ENCODE results near the gene SLC7A4.
A peak's percentile ranks its signal among the peaks of the same experiment; 100 is the strongest.
"Not testable (repeated sequence)": the region's sequence is repeated elsewhere in the genome, so short reads cannot be mapped to it uniquely, and the experiment has no call there.

The SLC7A4 gene

DNA sequence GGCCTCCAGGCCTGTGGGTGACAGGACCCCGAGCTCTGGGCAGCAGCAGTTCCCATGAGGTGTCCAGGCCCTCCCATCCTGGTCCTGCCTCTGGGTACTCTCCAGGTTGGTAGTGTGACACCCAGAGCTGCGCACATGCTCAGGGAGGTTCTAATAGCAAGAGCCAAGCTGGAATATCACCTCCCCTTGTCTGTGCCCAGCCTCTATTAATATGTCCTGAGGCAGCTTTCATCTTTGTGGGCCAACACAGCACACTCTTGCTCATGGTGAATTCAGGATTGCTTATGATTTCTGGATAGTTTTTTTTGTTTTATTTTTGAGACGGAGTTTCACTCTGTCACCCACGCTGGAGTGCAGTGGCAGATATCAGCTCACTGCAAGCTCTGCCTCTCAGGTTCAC lies 14.0 kb downstream of the SLC7A4 start:
- no peak for DNase-seq

DNA sequence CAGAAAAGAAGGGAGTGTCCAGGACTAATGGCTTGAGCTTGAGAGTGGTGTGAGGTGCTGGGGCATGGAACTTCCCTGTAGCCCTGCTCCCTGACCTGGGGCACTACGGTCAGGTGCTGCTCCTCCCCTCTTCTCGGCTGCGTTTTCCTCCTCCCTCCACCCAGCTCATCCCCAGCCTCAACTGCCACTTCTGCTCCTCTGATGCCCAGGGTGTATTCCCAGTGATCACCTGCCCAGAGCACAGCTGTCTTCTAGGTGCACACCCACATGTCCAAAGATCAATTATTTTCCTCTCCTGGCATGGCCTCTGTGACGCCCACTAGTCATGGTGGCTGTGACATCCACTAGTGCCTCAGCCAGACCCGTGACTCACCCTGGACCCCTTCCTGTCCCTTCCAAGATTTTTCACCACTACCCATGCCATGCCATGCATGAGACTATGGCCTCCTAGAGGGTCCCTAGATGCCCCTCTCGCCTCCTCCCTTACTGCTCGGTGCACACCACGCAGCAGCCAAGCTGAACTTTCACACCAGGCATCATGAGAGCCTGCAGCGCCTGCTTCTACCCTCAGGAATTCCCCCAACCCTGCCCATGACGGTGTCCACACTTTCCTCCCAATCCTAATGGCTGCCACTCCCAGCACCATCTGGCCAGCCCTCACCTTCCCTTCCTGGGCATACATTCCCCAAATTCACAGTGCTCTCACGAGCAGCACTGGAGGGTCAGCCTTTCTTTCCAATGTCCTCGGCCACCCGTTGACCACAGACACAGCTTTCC lies 15.5 kb downstream of the SLC7A4 start:
- no peak for DNase-seq

DNA sequence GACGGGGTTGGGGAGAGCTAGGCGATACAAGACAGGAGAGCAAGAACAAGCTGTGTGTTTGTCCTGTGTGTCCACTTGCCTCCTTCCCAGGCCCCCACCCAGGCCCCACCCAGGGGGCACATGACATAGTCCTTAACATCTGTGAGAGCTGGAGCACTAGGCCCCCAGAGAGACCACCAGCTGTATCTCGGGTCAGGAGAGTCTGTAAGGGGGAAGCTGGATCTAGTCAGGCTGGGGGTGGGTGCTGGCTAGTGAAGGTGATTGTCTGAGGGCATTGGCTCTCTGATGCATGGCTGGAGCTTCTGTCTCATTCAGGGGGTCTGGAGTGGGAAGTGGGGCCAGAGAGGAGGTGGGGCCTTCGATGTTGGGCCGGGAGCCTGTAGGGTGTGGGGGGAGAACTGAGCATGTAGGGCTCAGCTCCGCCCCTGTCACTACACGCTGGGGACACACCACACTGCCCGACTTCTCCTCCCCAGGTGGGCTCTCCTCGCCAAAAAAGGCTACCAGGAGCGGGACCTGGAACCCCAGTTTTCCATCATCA lies 16.8 kb downstream of the SLC7A4 start:
- no peak for DNase-seq

DNA sequence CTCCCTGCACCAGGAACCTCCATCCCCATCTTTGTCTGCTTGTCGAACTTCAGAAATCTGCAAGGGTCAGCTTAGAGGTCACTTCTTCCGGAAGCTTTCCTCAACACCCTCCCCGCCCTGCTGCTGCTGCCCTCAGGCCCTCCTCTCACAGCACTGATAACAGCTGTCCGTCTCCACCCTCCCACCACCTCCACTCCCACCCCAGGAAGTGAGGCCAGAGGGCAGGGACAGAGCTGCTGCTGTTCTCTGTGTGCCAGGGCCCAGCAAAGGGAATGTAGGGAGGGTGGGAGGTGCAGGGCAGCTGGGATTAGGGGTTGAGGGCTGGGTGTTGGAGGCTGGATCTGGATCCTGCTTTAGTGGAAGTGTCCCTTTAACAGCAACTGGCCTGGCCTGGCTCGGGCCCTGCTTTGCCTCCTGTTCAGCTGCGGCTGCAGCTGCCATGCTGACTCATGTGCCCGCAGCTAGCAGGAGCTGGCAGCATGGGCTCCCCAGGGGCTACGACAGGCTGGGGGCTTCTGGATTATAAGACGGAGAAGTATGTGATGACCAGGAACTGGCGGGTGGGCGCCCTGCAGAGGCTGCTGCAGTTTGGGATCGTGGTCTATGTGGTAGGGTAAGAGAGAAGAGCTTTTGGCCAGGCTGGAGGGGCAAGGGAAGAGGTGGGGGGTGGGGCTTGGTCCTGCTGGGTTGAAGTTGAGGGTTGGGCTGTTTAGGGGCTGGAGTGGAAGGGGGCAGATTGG lies 17.5 kb downstream of the SLC7A4 start, which contains the start of gene P2RX6:
Gene P2RX6 (plus strand): TSS at position 440 of the 740 bp plus-strand sequence. CDS start 10 bp downstream, at position 450.
- no peak for DNase-seq

DNA sequence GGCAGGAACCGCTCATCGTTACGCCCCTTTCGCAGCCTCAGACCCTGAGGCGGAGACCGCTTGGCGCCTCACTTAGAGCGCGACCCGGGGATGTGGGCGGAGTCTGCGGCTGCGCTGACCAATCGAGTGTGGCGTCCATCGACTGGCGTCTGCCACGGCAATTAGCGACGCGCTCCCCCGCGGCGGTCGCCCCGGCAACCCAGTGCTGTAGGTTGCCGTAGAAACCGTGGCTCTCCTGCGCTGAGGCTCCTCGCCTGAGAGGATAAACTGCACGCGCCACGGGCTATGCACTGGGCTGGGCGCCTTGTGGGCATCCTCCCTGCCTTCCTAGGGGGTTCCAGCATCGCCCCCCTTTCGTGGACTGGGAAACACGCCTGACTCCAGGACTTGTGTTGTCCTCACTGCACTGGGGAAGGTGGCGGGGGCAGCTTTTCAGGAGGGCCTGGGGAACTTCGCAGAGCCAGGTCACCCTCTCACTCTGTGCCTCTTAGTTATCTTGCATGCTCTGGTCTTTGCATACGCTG lies 18.1 kb downstream of the SLC7A4 start:
- peak; percentile 89 for DNase-seq

DNA sequence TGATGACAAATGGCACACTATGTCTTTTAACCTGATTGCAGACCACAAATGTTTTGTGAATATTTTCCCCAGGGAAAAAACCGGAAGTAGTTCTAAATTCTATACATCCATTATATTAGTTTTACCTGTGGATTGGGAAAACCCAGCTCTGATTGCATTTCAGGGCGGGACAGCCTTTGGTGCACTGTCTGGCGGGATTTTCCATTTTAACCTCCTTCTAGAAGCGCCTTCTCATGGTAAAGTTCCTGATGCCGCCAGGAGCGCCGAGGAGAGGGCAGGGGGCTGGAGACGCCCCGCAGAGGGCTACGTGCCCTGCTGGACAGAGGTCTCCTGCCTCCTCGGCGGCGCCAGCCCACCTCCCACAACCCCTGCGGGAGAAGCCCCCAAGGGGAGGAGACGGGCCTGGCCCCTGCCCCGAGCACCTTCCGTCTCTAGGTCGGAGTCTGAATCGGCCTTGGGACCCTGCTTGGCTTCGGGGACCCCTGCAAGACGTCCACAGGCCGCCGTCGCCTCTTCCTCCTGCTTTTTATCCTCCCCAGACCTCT lies 18.6 kb downstream of the SLC7A4 start:
- no peak for DNase-seq

DNA sequence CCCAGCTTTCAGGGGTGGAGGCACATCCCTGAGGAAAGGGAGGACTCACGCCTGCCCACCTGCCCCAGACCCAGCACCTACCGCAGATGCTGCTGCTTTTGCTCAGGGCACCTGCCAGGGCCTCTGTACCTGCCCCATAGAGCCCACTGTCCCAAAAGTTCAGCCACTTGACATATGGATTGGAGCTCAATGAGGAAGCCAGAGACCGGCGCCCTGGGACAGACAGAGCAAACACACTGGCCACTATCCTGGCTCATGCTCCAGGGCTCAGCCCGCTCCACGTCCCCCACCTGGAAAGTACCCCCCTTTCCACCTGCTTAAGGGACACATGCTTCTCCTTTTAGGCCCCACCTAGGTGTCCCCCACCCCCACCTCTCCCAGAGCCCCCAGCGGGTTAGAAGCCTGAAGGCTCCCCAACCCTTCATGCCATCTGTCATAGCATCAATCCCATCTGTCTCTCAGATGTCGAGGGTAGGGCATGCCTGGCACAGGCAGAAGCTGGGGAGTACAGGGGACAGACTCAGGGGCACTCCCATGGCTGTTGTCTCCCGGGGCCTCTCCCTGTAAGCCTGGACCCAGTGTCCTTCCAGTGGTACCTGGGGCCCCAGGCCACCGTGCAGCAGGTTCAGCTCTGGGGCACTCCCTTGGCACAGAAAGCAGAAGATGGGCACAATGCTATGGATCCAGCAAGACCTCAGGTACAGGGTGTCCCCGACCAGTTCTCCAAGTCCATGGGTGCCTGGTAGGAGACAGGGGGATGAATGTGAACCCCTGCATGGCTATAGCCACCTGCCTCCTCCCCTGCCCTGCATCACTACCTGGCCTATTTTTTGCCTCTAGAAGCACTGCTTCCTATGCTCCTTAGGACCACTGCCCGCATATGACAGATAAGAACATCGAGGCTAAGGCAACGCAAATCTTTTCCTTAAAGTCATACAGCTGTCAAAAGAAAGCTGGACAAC lies 19.6 kb downstream of the SLC7A4 start:
- DNase-seq: no peak

DNA sequence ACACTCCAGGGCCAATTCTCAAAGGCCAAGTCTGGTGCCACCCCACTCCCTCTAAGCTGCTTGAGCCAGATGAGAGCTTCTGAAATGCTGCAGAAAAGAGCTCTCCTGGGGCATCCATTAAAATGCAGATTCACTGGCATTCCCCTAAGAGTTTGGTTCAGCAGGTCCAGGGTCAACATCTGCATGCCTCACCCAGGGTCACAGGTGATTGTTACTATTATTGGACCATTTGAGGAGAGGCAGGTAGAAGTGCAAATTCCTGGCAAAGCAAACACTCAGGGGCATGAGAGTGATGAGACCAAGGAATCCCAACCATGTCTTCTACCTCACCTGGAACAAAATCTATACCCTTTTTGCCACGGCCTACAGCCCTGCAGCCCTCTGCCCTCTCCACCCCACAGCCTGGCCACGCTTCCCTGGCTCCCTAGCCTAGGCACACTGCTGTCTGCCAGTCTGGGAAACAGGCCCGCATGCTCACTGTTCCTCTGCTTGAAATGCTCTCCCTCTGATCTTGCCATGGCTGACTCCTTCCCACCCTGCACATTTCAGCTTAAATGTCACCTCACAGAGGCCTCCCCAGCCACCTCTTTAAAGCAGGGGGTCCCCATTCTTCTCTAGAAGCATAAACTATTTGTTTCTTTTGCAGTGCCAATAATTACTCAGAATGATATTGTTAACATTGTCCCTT lies 21.8 kb downstream of the SLC7A4 start:
- DNase-seq: no peak

DNA sequence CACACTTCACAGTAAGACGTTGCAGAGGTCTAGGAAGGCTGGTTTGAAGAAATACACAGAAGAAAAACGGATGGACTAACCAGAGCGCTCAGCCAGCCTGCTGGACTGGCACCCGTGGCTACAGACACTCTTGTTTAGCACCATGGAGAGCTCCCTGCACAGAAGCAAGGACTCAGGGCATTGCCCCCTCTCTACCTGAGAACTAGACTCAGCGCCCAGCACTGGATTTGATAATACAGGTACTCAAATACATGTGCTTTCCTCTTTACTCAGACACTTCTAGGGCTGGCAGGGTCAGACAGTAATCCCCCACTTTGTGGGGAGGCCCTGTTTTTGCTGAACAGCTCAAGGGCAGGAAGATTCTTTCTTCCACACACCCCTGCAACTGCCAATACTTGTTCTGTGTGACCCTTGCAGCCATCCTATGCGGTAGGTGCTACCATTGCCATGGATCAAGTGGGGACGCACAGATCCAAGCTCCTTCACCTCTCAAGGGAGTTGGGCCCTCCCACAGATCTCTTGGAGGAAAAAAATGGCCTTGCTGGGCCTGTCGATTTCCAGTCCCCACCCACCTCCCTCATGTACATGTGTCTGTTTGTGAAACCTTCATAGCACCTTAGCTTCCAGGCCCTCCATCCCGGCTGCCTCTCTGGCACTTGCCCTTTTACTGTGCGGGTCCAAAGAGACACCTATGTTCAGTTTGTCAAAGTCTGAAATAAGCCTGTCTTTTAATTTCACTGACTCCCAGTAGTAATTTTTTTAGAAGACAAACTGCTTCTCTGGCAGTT lies 22.5 kb downstream of the SLC7A4 start:
- DNase-seq: peak; percentile 14

DNA sequence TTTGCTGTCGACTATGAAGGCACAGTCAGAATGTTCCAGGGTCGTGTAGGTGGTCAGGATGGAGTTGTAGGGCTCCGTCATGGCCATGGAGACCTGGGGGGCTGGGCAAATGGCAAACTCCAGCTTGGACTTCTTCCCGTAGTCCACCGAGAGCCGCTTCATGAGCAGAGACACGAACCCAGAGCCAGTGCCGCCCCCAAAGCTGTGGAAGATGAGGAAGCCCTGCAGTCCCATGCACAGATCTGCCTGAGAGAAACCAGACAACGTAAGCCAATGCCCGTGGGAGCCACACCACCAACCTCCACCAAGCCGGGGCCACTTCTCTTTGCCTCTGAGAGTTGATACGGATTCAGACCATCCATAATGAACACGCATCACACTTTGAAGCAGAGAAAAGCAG lies 23.2 kb downstream of the SLC7A4 start:
- not testable (repeated sequence) for DNase-seq

DNA sequence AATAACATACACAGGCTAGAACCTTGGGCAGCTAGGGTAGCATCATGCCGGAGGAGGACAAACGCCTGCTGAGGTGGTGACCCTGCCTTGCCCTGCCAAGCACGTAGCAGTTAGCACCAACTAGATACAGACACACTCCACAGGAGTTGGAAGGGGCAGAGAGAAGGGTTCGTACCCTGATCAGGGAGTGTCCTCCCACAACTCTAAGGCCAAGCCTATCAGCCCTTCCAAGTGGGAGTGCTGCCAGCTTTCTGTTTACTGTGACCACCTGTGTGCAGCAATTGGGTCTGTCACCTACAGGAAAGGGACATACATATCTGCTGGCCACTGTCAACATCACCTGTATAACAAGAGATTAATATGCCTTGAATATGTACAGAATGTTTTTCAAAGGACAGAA lies 28.6 kb downstream of the SLC7A4 start:
- DNase-seq: no peak

DNA sequence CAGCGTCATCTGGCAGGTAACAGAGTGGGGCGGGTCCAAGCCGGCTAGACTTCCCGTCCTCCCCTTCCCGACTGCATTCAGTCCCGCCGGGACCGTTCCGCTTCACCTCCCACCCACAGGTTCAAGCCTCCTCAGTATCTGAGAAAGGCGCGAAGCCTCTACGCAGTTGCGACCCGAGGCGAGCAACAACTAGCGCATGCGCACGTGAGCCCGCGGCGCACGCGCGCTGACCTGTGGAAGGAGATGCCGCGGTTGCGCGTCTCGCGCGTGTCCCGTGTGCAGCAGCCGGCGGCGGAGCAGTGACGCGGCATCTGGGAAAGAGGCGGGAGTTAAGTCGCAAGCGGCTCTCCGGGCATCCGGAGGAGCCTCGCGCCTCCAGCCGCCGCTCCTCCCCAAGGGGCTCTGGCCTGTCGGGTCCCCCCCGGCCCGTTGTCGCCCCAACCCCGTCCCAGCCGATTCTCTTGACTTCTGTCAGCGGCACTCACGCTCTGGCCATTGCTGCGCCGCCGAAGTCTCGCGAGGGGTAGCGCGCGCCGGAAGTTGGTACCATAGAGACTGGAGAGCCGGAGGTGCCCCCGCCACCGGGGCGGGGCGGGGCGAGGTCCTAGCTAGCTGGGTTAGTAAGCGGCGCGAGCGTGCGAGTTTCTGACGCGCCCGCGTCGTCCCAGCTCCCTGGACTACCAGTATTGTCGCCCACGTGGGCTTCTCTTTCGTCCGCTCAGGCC lies 30.6 kb downstream of the SLC7A4 start, which contains the start of gene THAP7:
Gene THAP7 (minus strand): TSS at position 518 of the 725 bp plus-strand sequence. CDS start 207 bp downstream, at position 311.
- peak; percentile 95 for DNase-seq

DNA sequence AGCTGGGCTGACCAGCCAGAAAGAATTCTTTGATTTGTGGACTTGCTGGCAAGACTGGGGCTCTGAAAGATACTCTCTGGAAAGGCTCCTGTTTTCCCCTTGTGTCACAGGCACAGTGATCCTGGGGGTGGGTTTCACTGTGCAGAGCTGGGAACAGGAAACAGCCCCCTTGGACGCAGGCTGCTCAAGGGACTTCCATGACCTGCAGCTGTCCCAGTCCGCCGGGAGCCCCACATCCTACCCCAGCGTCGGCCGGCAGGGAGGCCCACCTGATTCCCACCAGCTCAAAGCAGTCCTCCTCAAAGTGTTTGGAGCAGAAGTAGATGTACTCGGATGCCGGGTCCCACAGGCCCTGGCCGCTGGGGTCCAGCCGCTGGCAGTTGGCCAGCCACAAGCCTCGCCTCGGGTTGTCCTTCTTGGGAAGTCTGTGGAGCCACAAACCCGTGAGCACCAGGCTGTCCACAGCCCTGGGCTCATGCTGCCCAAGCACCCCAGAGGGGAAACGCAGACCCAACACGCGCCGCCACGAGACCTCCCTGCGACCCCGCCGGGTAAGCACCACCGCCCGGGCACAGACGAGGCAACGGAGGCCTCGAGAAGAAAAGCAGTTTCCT lies 31.3 kb downstream of the SLC7A4 start:
- no peak for DNase-seq

DNA sequence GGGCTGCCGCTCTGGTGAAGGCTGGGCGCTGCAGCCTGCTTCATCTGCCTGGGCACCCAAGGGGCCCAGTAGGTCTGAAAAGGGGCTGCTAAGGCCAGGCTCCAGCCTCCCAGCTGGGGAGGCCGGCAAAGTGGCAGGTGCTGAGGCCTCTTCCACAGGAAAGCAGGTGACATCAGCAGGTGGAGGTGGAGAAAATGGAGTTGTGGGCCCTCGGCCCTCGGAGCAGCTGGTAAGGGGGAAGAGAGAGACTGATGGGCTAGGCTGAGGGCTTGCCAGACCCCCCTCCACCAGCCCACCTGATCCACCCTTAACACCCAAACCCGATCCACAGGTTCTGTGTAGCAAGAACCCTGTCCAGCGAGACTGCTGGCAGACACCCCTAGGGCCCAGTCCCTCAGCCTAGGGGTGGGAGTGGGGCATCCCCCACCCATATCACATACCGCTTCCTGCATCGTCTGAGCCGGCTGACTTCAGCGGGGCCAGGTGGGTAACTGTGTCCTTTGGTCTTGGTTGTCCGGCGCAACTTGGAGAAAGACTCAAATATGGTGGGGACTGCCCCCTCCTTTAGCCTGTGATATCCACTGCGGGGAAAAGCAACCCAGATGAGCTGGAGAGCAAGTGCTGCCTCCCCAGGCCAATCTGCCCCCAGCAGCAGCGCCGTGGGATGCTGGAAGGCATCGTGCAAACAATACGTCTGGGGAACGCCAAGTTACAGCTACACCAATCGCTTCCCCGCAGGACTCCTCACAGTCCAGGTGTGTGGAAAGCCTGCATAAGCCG lies 32.0 kb downstream of the SLC7A4 start:
- DNase-seq: no peak

DNA sequence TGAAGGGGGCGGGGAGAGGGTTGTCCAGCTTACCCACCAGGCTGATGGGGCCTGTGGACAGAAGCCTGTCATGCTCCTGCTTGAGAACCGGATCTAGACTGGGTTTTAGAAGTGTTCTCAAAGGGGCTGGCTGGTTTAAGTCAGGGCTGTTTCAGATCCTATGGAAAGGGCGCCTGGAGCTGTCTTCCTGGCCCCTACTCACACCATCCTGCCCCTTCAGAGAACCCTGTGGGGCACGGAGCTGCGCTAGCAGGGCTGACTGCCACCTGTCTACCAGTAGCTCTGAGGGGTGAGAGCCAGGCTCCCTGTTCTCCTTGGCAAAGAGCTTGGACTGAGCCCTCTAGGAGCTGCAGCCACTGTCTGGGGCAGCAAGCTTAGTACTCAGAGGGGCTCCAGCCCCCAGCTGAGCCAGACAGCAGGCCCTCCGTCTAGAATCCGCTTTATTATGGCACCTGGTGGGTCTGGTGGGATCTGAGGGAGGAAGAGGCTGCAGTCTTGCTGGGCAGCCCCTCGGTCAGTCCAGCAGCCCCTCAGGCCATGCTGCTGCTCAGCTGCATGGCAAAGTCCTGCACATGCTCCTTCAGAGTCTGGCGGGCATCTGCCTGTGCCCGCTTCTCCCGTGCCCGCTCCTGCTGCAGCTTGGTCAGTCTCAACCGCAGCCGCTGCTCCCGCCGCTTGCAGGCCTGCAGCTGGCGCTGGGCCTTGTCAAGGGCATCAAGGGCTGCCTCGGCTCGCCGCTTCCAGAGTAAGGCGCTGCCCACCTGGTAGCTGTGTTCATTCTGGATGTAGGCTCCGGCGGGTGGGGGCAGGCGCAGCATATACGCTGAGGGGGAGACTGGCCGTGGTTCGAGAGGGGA lies 32.8 kb downstream of the SLC7A4 start:
- no peak for DNase-seq

DNA sequence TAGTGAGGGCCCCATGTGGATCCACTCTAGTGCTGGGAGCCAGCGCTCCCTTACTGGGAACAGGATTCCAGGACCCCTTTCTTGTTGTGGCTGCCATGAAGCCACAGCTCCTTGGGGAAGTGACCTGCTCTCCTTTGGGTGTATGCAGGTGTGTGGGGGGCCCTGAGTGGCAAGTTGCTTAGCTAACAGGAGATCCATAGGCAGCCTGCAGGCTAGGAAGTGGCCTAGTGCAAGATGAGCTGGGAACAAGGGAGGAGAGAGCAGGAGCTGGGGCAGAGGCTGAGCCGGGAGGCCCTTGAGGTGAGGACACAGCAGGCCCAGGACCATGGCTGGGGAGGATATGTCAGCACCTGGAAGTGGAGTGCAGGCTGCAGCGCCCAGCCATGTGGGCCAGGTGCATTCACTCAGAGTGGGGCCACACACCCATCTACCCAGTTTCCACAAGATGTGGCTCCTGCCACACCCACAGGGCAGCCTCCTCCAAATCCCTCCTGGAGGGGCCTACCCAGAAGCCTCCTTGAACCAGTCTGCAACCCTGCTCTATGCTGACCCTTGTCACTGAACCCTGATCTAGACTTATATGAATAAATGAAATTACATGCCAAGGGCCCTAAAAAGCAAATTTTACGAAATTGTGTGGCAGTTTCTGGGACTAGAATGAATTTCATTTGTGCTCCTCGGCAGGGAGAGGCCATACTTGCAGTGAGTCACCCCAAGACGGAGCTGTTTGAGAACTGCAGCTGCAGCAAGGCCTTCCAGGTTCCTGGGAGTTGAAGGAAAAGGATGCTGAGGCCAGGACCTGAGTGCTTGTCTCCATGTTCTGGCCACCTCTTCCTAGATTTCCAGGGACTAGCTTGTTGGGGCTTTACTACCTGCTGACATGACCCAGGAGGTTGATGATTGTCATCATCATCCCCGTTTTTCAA lies 33.7 kb downstream of the SLC7A4 start:
- DNase-seq: no peak

All from GDM1 (cell line).